Ecto neural progenitor cell (in vitro differentiated cells): ENCODE results near the gene MYCN.
"Not testable (repeated sequence)": the region's sequence is repeated elsewhere in the genome, so short reads cannot be mapped to it uniquely, and the experiment has no call there.

Source experiments
- DNase-seq: peaks from one replicate; pipeline ENCODE4 v3.0.0-alpha.2; 2018; ENCODE audit warnings: low spot score

Gene MYCN

GRCh38 chr2:15957881-15958713, 17.7 kb downstream of the MYCN start:
- DNase-seq, result no peak

DNA sequence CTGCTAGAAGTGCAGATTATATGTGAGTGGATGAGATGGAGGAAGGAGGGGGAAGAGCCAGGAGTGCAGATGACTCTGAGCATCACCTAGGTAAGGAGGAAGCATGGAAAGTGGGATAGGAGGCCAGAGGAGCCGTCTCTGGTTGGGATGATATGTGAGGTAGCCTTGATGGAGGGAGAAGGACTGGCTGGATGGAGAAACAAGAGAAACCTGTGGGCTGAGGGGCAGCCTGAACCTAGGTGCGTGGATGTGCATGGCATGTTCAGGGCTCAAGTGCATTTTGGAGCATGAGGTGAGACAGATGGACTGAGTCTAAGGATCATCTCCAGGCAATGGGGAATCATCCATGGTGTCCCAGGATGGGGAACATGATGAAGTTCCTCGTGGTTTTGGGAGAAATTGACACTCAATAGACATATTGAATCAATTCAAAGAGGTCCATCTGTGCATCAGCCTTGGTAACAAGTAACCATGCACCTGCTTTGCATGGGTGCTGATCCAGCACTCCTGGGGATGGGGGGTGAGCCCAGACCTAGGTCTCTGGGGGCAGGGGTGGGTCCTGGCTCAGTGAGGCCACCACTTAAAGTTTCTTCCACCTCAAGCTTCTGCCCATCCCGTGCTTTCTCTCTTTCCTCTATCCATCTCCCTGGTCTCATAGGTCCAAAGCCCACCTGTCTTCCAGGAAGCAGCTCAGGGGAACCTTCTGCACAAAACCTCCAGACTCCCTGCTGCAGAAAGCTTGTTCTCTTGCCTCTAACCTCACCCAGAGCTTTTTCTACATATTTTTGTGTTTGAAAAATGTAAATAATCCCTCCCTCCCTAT, 19.2 kb downstream of the MYCN start:
- DNase-seq, result no peak

- DNase-seq, result not testable (repeated sequence)
Measured at GRCh38 chr2:15960154-15960520, 19.8 kb downstream of the MYCN start.

- DNase-seq, result not testable (repeated sequence)
Measured at GRCh38 chr2:15963109-15963976, 23.0 kb downstream of the MYCN start.

DNA sequence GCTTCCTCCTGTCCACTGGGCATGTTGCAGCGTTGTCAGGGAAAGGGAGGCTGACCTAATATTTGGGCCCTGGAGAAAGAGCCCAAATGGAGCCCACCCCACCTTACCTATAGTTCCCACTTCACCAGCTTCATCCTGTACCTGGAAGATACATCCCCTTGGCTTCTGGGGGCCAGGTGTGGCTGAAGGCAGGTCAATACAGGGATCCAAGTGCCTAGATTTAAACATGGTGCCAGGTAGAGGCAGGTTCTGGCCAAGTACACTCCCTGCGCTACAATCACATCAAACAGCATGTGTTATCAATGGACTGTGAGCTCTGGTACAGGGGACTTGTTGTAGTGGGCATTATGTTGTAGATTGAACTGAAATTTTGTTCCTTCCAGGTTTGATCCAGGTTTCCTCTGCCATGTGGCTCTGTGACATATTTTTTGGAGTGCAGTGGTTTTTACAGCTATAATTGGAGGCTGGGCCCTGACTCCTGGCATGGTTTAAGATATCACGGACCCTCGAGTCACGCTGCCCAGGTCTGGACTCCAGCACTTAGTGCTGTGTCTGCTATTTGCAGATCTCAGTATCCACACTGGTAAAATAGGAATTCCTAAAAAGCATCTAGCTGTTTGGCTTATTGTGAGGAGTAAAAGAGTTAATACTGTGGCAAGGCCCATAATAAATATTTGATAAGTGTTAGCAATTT, 23.8 kb downstream of the MYCN start:
- no peak for DNase-seq

GRCh38 chr2:15964936-15965563, 24.7 kb downstream of the MYCN start:
- peak; percentile 59 for DNase-seq

DNA sequence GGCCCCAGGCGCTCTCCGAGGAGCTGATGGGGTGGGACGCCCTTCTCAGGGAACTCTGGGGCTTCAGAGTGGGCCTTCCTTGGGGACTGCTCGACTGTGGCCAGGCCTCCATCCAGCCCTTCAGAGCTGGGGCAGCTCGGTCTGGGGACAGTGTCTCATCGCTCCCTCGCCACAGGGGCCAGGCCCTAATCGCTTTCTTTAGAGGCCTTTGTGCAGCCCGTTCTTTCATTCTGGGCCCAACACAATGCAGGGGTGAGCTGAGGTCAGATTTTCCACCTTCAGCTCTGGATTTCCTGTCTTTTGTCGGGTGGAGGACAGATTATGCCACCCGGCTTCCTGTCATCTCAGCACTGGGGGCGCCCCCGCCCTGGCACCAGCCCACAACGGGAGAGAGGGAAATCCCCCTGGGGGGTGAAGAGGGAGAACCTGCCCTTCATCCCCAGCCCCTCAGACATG, 25.2 kb downstream of the MYCN start:
- DNase-seq, result peak; percentile 90

DNA sequence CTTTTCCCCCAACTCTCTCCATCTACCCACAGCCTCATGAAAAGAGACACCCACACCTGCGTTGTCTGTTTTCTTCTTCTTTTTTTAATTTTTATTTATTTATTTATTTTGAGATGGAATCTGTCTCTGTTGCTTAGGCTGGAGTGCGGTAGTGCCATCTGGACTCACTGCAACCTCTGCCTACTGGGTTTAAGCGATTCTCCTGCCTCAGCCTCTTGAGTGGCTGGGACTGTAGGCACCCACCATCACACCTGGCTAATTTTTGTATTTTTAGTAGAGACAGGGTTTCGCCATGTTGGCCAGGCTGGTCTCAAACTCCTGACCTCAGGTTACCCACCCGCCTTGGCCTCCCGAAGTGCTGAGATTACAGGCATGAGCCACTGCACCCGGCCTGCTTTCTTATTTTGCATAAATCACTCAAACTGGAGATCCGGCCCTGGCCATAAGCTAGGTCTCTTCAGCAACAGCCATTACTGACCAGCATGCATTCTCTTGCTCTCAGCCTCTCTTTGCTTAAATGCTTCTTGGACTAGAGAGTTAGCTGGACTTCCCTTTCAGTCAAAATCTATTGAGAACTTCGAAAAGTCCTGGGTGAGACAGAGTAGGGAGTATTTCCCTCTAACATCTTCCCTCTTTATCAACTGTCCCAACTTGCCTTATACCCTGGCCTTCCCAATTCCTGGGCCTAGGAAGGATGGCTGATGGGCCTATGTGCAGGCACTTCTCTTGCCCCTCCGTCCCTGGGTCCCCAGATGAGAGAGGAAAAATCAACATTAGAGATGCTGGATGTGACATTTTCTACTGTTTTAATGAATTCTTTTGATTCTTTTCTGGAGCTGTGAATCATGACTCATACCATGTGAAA, 27.3 kb downstream of the MYCN start:
- no peak for DNase-seq

DNA sequence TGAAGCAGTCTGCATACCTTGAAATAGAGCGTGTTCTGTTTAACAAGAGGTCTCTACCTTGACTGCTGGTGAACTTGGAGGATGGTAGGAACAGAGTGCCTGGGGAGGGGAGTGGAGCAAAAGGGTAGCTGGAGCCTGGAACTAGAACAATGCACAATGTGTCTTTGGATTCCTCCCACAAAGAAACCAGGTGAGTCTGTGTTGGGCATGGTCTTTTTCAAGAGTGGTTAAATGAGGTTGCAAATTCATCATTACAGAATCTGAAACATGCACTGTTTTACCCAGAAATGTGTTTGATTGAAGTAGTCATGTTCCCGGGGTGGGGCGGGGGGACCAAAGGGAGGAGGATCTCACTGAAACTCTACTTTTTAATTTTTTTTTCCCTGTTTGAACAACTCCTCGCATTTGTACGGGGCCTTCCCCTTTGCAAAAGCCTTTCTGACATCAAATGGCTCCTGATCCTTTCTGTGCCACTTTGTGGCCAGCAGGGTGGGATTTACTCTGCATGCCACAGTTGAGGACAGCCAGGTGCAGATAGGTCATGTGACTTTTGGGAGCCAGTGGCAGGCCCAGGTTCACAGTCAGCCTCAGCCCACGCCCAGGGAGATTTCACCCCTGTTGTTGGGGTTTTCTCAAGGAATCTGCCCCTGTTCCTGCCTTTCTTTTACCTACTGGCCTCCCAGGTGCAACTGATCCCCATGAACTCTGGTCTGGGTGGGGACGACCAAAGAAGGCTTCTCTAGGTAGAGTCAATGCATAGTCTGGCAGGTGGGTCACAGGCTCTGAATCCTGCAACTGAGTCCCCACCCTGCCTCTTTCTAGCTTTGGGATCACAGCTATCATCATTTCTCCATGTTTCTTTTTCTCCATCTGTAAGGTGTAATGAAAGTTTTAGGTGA, 28.2 kb downstream of the MYCN start:
- DNase-seq, result no peak

DNA sequence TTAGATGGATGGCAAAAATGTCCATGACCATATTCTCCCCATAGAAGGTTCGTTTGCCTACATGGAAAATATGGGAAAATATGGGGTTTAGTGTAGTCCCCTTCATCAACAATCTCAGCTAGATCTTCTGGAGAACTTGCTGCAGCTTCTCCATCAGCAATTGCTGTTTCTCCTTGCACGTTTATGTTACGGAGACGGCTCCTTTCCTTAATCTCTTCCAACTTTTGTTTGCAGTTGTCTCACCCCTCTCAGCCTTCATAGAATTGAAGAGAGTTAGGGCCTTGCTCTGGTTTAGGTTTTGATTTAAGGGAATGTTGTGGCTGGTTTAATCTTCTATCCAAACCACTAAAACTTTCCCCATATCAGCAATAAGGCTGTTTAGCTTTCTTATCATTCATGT, 28.9 kb downstream of the MYCN start:
- no peak for DNase-seq

- no peak for DNase-seq
Measured at GRCh38 chr2:15970701-15971100, 30.4 kb downstream of the MYCN start.

- DNase-seq, result no peak
Measured at GRCh38 chr2:15971351-15971750, 31.0 kb downstream of the MYCN start.

- DNase-seq, result no peak
Measured at GRCh38 chr2:15971831-15972522, 31.6 kb downstream of the MYCN start.

DNA sequence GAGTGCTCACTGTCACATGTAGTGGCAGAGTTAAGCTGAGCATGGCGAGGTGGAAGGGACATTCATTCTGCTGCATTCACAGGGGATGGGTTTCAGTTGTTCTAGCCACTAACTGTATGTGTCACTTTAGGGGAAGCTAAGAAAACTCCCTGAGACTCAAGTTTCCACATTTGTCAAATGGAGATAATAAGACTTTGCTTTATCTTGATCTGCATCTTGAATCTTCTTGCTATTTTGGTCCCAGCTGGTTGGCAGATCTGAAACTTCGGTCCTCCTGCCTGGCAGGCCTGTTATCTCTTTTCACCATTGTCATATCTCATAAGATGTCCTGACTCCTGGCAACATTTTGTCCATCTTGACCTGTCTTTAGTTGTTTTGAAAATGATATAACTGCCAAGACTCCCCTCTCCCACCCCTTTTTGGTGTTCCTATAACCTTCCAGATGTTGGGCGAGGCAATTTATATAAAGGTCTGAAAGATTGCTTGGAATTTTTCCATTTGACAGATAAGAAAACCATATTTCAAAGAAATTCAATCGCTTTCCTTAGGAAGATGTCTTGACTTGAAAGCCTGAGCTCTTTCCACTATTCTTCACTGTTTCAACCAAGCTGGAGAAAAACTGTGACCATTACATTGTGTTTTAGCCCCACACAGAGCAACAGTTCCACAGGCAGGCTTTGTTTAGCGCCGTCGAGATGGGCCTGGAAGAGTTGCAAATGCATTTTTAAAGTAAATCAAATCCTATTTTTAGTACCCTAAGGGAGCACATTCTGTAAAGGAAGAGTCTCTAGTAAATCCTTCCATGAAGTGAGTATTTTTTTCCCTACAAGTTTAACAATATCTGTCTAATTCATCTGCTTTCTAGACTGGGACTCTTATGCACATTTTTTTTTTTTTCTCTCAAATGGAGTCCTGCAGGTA, 33.4 kb downstream of the MYCN start:
- DNase-seq, result no peak

GRCh38 chr2:15974565-15975260, 34.4 kb downstream of the MYCN start:
- DNase-seq, result no peak

GRCh38 chr2:15975261-15975600, 34.9 kb downstream of the MYCN start:
- no peak for DNase-seq

DNA sequence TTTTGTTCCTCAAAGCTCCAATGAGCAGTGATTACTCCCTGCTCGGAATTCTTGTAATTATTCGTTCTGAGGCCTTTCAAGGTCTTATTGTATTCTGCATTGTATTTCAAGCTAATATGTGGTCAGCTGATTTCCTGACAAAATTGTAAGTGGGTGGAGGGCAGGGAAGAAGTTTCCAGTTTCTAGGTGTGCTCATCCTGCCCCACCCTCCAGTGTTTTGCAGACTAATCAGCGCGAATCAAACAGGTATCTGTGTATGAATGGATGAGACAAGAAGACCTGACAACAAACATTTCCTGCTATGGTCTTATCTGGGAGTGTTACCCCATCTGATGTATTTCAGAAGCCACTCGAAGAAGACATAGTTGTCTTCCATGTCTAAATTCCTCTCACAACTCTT, 35.3 kb downstream of the MYCN start:
- DNase-seq, result no peak
